Effector CD8-positive, alpha-beta T cell (primary cell): ENCODE data around the gene TAS2R8.
"Not testable (repeated sequence)": the region's sequence is repeated elsewhere in the genome, so short reads cannot be mapped to it uniquely, and the experiment has no call there.

Experiments used
- DNase-seq: peaks from one replicate; lab custom pipeline; 2025; lab: John Stamatoyannopoulos, UW
- total RNA-seq, 4 experiments: gene quantifications; one replicate each; lab custom pipeline; 2026; lab: John Stamatoyannopoulos, UW

Gene TAS2R8, protein sequence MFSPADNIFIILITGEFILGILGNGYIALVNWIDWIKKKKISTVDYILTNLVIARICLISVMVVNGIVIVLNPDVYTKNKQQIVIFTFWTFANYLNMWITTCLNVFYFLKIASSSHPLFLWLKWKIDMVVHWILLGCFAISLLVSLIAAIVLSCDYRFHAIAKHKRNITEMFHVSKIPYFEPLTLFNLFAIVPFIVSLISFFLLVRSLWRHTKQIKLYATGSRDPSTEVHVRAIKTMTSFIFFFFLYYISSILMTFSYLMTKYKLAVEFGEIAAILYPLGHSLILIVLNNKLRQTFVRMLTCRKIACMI
- 0 to 0.35 (median 0) reads per million in 4 experiments for total RNA-seq

DNA sequence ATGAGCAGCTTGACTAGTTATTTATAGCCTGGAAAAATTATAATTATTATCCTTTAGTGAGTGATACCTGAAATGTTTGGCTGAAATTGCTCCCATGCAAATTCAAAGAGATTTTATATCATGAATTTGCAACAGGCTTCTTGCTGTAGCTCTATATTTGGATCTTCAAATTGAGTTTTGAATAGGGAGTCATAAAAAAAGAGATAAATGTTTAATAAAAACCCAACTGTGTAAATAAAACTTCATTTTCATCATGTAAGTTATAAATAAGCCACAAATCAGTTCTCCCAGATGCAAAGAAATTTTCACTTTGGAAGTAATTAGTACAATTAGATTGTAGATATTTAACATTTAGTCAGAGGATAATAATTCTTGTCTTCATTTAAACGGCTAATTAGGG, at the start of gene TAS2R8:
TSS of gene TAS2R8 (minus strand) at position 101 of the 400 bp plus-strand sequence. CDS start 306 bp downstream, outside the sequence.
- no peak for DNase-seq

DNA sequence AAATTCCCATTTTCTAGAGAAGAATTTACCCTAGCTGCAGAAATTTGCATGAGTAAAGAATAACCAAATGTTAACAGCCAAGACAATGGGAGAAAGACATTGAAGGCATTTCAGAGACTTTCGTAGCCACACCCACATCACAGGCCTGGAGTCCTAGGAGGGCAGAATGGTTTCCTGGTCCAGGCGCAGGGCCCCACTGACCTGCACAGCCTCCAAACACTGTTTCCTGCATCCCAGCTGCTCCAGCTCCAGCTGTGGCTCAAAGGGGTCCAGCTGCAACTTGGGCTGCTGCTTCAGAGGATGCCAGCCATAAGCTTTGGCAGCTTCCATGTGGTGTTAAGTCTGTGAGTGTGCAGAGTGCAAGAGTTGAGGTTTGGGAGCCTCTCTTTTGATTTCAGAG, 48.7 kb upstream of the TAS2R8 start:
- no peak for DNase-seq

DNA sequence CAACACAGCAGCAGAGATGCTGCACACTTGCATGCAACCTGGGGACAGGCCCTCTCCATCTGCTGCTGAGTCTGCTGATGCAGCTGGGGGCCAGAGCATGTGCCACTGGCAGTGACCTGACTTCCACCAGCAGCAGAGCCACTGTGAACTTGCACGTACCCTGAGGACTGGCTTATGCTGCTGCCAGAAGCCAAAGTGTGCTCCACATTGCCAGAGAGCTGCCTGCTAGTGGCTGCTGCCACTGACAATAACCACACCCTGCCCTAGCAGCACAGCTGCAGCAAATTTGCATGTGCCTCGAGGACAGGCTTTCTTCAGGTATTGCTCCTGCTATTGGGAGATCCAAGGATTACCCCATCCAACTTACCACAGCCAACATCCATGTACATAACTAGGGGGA, 46.7 kb upstream of the TAS2R8 start:
- DNase-seq = no peak

DNA sequence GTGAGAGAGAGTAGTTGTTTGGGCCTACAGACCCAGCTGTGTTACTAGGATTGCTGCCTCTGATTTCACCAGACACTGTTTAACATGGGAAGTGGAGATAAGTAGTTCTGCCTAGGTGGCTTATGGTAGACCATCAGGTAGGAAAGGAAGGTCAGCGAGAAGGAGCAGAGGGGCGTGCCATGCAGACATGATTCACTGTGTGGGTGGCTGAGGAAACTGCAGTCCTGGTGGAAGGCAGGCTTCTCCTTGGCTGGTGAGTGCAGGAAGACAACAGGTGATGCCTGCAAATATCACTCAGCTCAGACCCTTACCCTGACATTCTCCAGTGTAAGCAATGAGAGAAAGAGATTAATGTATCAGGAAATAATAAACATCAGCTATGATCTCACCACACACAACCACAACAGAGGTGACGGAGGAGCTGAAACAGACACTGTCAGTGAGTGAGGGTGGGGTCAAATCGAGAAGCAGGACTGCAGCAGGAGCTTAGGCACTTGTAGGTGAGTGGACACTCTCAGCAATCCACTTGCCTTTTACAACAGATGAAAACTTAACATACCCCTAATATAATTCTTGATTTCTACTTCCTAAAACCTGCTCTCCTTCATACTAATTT, 44.3 kb upstream of the TAS2R8 start:
- DNase-seq = no peak

DNA sequence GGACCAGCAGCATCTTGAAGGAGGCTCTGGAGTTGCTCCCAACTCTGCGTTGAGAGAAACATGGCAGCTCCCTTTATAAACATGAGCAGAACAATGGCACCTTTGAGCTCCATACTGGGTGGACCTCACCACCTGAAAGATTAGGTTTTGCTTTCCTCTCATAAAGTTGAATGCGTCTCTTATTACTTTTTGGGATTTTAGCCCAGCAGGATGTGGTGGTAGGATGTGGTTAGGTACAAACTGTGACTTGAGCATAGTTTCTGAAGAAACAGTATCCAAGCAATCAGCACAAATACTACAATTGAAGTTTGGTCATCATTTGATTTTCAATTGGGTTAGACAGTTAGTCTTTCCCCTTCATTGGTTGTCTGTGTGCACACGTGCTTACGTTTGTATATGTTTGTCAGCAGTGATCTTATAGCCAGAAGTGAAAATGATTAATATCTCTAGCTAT, 42.4 kb upstream of the TAS2R8 start, which contains the start of gene PRR4:
TSS of gene PRR4 (minus strand) at position 51 of the 454 bp plus-strand sequence. CDS start at position 13, 38 bp downstream.
- DNase-seq = no peak

DNA sequence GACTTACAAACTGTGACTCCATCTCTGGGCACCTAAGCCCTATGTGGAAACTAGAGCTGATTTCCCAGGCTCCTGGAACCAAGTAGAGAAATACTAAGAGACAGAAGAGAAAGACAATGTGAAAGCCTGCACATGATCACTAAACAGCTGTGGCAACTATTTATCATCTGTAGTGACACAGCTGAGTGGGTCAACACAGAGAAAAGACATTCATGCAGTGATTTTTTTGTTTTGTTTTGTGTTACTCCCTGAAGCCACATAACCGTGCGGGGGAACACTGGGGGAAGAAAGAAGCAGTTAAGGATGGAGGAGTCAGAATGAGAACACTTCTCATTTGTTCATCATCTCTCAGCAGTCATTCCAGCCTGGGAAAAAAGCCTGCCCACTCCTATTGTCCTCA, 40.7 kb upstream of the TAS2R8 start:
- DNase-seq = no peak

DNA sequence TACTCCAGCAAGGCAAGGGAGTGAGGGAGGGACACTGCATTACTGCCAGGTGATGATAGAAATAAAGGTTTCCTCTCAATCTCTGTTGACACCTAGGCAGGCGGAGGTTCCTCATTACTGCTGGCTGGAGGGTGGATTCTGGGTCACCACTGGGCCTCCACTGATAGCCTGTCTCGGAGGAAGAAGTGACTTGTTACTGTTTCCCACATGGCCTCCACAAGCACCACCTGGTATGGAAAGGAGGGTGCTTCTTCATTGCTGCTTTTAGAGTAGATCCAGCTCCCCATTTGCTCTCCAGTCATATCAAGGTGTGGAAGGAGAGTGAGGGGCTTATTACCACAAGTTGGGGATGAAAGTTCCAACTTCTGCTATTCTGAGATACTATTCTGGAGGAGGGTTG, 35.8 kb upstream of the TAS2R8 start:
- DNase-seq = no peak

DNA sequence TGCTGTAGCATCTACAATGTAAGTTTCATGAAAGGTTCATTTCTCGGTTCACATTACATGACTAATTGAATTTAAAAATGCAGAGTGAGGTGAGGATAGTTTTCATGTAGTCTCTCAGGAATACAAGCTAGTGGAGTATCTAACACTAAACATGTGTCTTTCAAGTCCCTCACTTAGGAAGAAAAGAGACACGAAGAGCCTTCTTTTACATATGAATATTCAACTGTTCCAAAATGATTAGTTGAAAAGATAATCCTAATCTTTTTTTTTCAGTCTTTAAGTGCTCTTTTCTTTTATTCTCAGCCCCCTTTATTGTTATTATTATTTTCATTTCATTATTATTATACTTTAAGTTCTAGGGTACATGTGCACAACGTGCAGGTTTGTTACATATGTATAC, 31.4 kb upstream of the TAS2R8 start:
- no peak for DNase-seq

DNA sequence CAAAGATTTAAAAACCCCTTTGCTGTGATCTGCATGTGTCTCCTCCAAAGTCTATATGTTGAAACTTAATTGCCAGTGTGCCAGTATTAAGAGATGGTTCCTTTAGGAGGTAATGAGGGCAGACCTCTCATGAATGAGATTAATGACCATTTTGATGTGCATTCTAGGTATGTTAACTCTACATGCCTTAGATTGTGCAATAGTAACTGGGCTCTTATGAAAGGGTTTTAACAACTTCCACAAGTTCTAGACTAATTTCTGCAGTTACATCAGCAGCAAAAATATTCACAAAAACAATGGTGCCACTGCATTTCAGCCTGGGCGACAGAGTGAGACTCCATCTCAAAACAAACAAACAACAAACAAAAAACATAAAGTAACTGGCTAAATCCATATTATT, 22.9 kb upstream of the TAS2R8 start:
- no peak for DNase-seq

DNA sequence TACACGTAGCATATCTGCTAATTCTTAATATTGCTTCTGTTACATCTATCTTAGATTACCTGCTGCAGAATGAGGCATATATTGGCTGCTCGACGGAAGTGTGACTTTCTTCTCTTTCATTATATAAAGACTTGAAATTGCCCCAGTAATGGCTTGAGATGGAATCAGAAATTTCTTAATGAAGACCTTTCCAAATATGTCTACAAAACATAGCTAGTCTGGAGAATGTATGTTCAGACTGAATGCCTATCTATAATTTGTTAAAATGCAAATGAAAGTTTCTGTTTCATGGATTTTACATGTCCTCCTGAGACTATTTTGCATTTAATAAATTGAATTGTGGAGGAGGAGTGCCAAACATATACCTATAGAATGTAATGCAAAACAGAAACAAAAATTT, 19.2 kb upstream of the TAS2R8 start, which contains the start of gene TAS2R10:
TSS of gene TAS2R10 (minus strand) at position 101 of the 400 bp plus-strand sequence. CDS start at position 12, 89 bp downstream.
- no peak for DNase-seq

DNA sequence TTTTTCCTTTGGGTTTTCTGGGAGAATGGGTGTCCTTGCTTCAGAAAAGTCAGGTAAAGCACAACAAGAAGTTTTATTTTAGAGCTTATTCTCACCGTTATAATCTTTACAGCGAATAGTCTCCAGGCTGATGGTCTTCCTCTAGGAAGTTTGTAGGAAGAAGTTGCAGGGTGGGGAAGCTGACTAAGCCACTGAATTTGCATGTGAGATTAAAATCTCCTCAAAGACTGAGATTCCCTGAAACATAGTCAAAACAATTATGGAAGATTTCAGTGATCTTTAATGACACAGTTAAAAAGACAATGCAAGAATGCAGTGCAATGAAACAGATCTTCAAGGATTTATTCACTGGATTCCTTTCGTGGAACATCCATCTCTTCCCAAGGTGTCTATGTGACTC, 17.9 kb upstream of the TAS2R8 start:
- DNase-seq = no peak

DNA sequence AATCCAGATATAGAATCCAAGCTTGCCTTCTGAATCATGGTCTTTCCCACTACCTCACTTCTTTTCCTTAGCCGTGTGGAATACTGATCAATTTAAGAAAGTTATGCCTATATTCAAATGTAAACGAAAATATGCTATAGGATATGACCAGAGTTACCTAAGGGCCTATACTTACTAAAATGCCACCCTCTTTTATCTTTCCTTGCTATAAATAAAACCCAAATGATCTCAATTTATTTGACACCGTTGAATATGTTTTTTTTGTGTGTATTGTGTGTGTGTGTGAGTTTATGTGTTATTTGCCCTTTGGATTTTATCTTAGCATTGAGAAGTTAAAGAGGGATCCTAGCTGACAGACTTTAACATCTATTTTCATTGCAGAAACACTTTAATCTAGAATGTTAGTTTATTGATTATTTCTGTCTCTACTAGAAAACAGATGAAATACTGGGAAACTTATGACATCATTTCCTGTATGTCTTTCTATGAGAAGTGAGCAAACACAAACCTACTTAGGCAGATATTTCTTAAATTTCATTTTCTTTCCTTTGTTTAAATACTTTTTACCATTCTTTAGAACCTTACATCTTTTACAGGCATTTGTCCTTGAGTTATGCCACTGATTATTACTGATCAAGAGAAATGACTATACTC, 4.9 kb upstream of the TAS2R8 start:
- DNase-seq = no peak

DNA sequence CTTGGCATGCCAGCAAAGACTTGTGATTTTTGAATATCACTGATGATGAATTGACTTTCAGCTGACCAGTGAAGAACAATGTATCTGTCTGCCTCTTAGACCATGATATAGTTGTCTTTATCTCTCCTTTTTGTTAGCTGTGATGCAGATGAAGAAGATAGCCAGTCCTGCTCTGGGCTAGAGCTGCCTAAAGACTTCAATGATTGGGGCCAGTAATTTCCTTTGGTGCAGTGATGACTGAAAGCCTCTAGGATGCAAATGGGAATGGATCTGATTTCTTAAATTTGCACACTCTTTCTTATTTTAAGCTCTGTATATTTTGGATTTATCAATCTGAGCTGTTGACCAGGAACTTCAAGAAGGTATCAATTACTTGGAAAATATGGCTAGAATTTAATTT, 3.0 kb upstream of the TAS2R8 start, which contains the start of gene TAS2R9:
TSS of gene TAS2R9 (minus strand) at position 101 of the 400 bp plus-strand sequence. CDS start at position 8, 93 bp downstream.
- no peak for DNase-seq

DNA sequence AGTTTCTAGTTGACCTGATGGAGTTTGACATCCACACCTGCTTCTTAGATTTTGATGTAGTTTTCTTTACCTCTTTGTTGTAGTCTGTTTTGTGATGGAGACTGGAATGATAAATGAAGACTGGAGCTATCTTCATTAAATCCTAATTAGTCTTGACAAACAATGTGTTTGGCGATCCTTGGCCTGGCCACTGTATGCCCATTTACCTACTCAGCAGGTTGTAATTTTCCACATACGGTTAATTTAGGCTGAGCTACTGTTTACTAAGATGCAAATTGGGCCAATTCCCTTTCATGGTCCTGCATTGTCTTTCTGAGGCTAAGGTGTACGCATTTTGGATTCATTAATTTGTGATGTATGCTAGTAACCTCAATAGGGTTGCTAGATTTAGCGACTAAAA, 4.5 kb downstream of the TAS2R8 start, which contains the start of gene TAS2R7:
TSS of gene TAS2R7 (minus strand) at position 41 of the 400 bp plus-strand sequence. CDS start 57 bp downstream, outside the sequence.
- no peak for DNase-seq

DNA sequence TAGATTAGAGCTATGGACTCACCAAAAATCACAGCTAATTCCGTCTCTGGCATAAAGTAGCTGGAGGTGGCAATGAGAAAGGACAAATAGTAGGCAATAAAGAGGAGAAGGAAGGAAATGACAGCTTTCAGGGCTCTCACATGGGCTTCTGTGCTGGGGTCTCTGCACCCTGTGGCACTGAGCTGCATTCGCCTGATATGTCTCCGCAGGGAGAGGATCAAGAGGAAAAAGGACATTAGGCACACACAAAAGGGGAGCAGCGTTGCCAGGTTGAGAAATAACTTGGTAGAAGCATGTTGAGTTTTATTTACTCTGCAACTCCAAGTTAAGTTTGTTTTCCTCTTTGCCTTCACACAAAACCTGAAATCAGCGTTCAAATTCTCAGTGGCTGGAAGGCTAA, 5.3 kb downstream of the TAS2R8 start:
- no peak for DNase-seq

DNA sequence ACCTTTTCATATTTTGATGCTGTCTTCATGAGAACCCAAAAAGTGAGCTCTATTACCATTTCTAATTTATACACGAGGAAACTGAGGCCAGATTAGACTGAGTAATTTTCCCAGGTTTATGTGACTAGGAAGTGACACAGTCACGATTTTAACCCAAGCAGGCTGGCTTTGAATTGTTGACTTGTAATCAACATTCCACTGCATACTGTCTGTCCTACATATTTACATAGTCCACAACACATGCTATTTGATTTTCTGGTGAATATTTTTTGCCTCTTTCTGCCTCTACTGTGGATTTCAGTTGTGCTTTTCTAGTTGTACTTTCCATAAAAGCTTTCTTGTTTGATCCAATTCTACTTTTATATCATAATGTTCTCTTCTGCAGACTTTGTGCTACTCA, 12.9 kb downstream of the TAS2R8 start:
- DNase-seq = no peak

DNA sequence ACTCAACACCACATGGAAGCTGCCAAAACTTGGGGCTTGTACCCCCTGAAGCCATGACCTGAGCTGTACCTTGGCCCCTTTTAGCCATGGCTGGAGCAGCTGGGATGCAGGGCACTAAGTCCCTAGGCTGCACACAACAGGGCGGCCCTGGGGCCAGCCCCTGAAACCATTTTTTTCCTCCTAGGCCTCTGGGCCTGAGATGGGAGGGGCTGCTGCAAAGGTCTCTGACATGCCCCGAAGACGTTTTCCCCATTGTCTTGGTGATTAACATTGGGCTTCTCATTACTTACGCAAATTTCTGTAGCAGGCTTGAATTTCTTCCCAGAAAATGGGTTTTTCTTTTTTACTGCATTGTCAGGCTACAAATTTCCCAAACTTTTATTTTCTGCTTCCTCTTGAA, 15.3 kb downstream of the TAS2R8 start:
- not testable (repeated sequence) for DNase-seq

DNA sequence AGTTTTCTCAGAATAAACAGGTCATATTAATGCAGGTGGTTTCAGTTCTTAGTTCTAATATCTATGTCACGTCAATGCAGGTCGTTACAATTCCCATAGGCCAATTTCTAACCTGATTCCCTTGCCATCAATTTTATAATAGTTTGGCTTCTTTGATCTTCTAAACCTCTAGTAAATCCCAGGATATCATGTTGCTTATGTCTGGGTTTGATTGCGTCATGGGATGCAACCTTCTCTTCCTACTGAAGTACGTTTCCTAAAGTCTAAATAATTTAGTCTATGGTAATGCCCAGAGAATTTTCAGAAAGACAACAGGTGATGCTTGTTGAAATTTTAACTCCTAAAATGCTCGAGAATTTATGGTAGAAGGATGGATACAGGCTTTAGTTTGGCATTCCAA, 23.8 kb downstream of the TAS2R8 start:
- no peak for DNase-seq

DNA sequence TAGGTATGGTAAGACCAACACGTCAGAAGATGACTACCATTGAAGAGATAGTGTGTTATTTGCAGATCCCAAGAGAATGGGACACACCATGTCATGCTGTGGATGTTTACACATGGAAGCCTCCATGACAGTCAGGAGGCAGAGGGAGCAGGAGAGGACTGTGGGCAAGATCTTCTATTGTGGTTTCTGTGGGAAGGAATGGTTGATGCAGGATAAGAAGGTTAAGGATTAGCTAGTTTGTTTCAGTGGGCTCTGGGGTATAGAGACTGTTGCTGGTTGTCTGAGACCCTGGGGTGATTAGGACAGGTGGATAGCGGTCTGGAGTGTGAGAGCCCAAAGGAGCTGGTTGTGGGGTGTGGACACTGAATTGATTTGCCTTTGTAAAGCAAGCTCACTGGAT, 28.0 kb downstream of the TAS2R8 start:
- no peak for DNase-seq

DNA sequence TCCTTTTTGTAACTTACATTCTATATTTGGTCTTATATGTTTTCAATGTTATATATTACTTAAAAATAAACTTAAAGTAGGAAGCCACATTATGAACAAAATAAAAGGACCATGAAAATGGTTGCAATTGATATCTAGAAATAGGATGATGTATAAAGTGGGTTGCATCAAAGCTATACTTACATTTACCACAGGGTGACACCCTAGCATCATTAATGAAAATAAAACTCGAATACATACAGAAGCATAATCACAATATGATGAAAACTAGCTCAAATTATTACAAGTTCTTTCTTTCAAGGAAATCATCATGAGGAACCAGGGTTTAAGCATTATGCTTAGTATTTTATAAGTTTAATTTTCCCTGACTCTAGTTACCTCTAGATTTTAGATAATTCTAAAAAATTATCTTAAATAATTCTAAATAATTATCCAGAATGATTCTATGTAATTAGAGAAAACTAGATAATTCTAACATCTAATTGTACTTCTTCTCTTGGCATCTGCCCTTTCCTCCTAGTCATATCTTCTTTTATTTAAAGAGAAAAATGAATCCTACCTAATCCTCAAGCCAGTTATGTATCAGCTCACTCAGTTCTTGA, 35.9 kb downstream of the TAS2R8 start:
- DNase-seq = no peak

DNA sequence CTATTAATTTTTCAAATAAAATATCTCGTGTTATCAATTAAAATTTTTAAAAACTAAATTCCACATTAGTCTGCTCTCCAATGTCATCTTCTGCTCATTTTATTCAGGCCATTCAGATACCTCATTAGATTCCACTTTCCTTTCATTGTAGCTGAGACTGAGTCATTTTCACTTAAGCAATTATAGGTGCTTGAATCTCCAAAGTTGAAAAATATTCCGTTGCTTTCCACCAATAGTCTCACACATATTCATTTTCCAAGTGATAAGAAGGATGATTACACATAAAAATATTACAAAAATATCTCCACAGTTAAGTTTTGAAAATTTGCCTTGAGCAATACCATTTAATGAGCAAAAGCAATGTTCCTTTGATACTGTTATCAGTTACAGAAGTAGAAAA, 47.4 kb downstream of the TAS2R8 start:
- DNase-seq = no peak

DNA sequence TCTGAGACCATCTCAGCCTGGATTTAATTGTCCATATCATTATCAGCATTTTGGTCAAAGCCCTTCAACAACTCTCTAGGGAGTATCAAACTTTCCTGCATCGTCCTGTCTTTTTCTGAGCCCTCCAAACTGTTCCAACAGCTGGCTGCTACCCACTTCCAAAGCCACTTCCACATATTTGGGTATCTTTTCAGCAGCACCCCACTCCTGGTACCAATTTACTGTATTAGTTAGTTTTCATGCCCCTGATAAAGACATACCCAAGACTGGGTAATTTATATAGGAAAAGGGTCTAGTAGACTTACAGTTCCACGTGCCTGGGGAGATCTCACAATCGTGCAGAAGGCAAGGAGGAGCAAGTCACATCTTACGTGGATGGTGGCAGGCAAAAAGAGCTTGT, 50.9 kb downstream of the TAS2R8 start:
- DNase-seq = no peak
